ENCODE results near the gene TRAIP. TPM values are rescaled to one million over a fixed set of nuclear protein-coding genes. Genes with fewer than 3 reads are reported as not detected.
A peak's percentile ranks its signal among the peaks of the same experiment; 100 is the strongest.

TRAIP gene
- total and polyA plus RNA-seq, 12 donors = 0.60 to 6.9 (median 2.2) TPM

DNA sequence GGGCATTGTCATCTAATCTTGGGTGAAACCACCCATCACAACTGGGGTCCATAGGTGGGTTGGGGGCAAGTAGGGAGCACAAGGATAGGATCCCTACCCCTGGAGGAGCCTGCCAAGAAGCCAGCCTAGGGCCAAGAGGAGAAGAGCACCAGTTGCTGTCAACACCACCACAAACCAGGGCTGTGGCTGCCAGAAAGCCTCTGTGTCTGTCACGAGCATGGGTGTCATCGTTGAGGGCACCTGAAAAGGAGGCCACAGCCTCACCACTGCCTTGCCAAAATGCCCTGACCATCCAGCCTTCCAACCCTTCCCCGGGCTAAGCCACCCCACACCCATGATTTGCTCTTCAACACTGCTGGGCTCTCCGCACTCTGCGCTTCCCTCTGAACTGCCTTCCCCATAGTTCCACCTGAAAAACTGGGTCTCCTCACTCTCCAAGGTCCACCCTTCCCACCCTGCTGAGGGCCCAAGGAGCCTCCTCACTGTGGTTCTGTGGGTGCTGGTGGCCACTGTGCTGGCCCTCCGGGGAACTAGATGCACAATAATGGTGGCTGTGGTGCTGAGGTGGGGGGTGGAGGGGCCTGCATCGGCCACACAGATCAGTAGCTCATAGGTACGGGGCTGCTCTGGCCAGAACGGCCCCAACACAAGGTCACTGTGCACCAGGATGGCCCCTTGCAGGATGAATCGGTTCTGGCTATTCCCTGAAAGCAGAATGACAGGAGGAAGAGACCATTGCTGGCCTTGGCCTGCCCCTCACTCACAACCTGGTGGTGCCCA, 63.8 kb downstream of the TRAIP start:
- no peak overlapping the region for H3K4me3 ChIP-seq
- no peaks in the 10 kb centered on the region for H3K9me3 ChIP-seq (replicated peaks in 1 of 3)
- intact Hi-C loops (cut with DNase I) = no loop called here
- no peaks in the 10 kb centered on the region for H3K4me1 ChIP-seq (replicated peaks in 1 of 2)
- H3K27me3 ChIP-seq = no peaks in the 10 kb centered on the region
- WGBS, 4 donors = 90 to 92% (median 91%) methylated on average over 8 to 10 of the region's 10 CpGs
- TF ChIP-seq POLR2A (IDR thresholded peaks at IDR 0.05) = no peak
- TF ChIP-seq, protein P1, sequence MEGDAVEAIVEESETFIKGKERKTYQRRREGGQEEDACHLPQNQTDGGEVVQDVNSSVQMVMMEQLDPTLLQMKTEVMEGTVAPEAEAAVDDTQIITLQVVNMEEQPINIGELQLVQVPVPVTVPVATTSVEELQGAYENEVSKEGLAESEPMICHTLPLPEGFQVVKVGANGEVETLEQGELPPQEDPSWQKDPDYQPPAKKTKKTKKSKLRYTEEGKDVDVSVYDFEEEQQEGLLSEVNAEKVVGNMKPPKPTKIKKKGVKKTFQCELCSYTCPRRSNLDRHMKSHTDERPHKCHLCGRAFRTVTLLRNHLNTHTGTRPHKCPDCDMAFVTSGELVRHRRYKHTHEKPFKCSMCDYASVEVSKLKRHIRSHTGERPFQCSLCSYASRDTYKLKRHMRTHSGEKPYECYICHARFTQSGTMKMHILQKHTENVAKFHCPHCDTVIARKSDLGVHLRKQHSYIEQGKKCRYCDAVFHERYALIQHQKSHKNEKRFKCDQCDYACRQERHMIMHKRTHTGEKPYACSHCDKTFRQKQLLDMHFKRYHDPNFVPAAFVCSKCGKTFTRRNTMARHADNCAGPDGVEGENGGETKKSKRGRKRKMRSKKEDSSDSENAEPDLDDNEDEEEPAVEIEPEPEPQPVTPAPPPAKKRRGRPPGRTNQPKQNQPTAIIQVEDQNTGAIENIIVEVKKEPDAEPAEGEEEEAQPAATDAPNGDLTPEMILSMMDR (IDR thresholded peaks at IDR 0.05) = no peak
- no peaks in the 10 kb centered on the region for H3K36me3 ChIP-seq (replicated peaks in 1 of 2)
- H3K27ac ChIP-seq = no peak overlapping the region
- peak in 1 of 7 donors; percentile 8 for DNase-seq

DNA sequence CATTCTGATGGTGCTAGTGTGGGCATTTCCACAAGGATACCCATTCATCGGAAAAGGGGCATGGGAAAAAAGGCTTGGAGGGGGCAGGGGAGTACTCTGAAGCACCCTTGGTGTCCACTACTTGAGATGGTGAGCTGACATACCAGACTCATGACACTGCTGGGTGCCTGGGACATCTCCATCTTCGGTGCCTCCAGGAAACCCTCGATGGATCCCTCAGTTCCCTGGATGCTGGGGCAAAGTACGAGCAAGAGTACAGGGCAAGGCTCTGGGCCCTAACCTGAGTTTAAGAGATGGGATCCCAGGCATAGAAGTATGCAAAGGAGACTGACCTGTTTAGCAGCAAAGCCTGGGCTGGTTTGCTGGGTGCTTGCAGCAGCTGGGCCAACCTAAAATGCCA, 64.8 kb downstream of the TRAIP start:
- no peaks in the 10 kb centered on the region for H3K36me3 ChIP-seq (replicated peaks in 1 of 2)
- no peak overlapping the region for H3K4me3 ChIP-seq
- no peaks in the 10 kb centered on the region for H3K9me3 ChIP-seq (replicated peaks in 1 of 3)
- DNase-seq = peak in 1 of 7 donors; percentile 3
- H3K4me1 ChIP-seq (replicated peaks in 1 of 2) = peaks cover 3 to 5% of the 10 kb centered on the region in 2 donors
- H3K27ac ChIP-seq = no peak overlapping the region
- 82 to 96% (median 89%) methylated on average over 4 of the region's 4 CpGs for WGBS, 4 donors
- intact Hi-C loops (cut with DNase I) = no loop called here
- TF ChIP-seq, protein P1 (IDR thresholded peaks at IDR 0.05) = no peak
- TF ChIP-seq POLR2A (IDR thresholded peaks at IDR 0.05) = no peak
- H3K27me3 ChIP-seq = no peaks in the 10 kb centered on the region

DNA sequence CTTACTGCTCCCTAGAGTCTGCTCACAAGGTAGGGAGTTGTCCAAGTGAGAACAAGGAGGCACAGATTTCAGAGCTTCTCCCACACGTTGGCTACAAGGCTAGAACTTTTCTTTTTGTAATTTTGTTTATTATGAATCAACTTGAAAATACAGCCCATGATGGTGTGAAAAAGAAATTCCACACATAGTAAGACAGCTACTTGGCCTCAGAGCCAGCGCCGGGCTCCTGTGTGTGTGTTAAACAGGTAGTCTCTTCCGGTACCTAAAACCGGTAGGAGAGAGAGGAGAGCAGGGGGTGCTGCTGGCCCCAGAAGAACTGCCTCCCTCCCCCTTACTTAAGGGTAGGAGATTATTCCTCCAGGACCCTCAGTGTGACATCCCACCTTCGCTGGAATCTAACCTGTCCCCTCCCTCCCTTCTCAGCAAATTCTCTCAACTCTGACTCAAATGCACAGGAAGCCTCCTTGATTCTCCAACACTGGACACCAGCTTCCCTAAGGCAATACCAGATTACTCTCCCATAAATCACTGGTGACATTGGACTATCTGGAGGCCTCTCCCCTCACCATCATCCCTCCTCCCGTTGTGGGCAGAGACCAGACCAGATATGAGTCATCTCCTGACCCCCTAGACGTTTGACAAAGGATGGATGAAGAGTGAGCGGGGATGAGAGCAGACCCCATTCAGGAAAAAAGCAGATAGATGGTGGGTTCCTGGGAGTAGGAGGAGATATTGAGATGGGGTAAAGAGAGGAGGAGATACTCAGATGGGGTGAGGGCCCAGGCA, 65.5 kb downstream of the TRAIP start:
- DNase-seq = peak in 1 of 7 donors; percentile 8
- TF ChIP-seq POLR2A (IDR thresholded peaks at IDR 0.05) = no peak
- TF ChIP-seq, protein P1 (IDR thresholded peaks at IDR 0.05) = no peak
- 61 to 69% (median 66%) methylated on average over 9 of the region's 9 CpGs for WGBS, 4 donors

DNA sequence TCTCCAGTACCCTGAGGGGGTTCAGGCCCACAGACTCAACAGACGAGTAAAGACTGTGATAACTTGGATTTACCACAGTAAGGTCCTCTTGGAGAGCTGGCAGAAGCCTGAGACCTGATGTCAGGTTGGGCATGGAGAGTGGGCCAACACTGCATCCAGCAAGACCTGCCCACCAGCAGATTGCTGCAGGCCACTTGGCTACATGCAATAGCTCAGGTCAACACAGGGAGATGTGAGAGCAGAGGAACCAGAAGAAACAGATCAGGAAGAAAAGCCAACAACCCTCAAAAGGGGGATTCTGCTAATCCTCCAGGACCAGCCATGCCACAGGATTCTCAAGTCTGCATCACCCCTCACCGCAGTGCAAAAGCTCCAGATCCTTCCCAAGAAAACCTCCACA, 68.3 kb downstream of the TRAIP start:
- TF ChIP-seq POLR2A (IDR thresholded peaks at IDR 0.05) = no peak
- TF ChIP-seq, protein P1 (IDR thresholded peaks at IDR 0.05) = no peak
- DNase-seq = peak in 1 of 7 donors; percentile 11
- Histone ChIP-seq H3K4me3 (no peak overlapping the region), H3K27me3 (no peaks in the 10 kb centered on the region), H3K36me3 (replicated peaks in 1 of 2) (no peaks in the 10 kb centered on the region), H3K9me3 (replicated peaks in 1 of 3) (no peaks in the 10 kb centered on the region), H3K4me1 (replicated peaks in 1 of 2) (peaks cover 3 to 24% of the 10 kb centered on the region in 2 donors), H3K27ac (no peak overlapping the region)
- intact Hi-C loops (cut with DNase I) = no loop called here
- WGBS, 4 donors = 89 to 93% (median 92%) methylated on average over 2 of the region's 2 CpGs

More for the DNA sequence above, 65.5 kb downstream of the TRAIP start:
- Histone ChIP-seq H3K27ac (no peak overlapping the region), H3K4me1 (replicated peaks in 1 of 2) (peaks cover 3 to 5% of the 10 kb centered on the region in 2 donors), H3K27me3 (no peaks in the 10 kb centered on the region), H3K9me3 (replicated peaks in 1 of 3) (no peaks in the 10 kb centered on the region), H3K4me3 (no peak overlapping the region), H3K36me3 (replicated peaks in 1 of 2) (no peaks in the 10 kb centered on the region)
- intact Hi-C loops (cut with DNase I) = no loop called here
